Stimulated activated CD4-positive, alpha-beta T cell treated with anti-CD3 and anti-CD28 coated beads, Interleukin-15, amount 100 ng/mL, for 1 hour (primary cell): ENCODE measurements around the gene RIPOR1.

Experiments
- DNase-seq, 2 donors: peaks; one replicate each; pipeline ENCODE4 v3.0.0-alpha.2; 2020; ENCODE audit warnings: low read depth in 1 of 2, low spot score in 1 of 2

The RIPOR1 gene

DNA sequence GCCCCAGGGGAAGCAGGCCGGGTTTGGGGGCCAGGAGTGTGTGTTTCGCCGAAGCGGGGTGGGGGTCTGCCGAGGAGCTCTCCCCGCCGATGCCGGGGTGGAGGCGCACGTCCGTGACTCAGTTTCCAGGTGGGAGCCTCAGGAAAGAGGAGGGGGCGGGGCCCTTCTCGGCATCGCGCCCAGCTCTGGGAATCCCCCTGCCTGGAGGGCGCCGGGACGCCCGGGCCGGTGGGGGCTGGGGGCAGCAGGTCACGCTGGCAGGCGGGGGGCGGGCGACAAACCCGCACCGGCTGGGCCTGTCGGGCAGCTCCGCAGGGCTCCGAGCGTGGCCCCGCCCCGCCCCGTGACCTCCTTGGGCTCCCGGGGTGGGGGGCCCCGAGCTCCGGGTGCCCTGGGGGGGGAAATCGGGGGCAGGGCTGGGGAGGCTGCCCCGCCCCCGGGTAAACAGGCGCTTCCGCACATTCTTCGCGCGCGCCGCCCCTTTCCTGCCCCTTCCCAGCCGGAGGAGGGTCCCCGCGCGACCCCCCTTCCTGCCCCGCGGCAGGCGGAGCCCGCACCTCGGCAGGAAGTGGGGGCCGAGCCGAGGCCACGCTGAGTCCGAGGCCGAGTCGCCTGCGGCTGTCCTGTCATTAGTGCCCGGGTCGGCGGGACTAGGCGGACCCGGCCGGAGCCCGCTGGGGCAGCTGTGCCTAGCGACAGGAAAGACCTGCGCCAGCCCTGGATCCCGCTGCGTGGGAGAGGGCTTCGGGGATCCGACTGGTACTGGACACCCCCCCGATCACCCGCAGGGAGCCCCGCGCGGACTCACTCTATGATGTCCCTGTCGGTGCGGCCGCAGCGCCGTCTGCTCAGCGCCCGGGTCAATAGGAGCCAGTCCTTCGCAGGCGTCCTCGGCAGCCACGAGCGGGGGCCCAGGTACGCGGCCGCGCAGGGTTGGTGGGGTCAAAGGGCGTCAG is 9.3 kb downstream of the RIPOR1 start:
- DNase-seq: peak; percentile 46 to 52

DNA sequence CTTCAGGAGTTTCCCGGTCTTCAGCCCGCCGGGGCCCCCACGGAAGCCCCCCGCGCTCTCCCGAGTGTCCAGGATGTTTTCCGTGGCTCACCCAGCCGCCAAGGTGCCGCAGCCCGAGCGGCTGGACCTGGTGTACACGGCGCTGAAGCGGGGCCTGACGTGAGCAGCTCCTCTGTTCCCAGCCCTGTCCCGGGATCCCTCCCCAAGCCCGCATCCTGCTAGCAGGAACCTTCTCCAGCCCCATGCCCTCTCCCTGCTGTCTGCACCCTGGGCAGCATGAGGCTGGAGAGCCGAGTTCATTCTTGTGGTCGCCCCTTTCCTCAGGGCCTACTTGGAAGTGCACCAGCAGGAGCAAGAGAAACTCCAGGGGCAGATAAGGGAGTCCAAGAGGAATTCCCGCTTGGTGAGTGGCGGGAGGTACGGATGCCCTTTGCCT is 10.1 kb downstream of the RIPOR1 start:
- no peak for DNase-seq

DNA sequence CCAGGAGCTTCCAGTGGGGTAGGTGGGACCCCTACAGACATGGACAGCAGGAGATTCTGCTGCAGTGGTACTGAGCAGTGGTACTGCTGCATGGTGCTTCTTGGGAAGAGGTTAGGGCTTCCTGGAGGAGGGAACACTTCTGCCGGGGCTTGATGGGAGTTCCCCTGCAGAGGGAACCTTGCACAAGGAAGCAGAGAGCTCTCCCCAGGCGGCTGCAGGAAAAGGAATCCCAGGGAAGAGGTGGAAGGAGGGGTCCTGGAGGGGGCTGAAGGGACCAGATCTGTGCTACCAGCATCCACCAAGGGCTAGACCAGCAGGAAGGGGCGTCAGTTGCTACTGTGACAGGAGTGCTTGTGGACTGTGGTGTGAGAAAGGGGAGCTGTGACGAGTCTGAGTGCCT is 10.6 kb downstream of the RIPOR1 start:
- no peak for DNase-seq

DNA sequence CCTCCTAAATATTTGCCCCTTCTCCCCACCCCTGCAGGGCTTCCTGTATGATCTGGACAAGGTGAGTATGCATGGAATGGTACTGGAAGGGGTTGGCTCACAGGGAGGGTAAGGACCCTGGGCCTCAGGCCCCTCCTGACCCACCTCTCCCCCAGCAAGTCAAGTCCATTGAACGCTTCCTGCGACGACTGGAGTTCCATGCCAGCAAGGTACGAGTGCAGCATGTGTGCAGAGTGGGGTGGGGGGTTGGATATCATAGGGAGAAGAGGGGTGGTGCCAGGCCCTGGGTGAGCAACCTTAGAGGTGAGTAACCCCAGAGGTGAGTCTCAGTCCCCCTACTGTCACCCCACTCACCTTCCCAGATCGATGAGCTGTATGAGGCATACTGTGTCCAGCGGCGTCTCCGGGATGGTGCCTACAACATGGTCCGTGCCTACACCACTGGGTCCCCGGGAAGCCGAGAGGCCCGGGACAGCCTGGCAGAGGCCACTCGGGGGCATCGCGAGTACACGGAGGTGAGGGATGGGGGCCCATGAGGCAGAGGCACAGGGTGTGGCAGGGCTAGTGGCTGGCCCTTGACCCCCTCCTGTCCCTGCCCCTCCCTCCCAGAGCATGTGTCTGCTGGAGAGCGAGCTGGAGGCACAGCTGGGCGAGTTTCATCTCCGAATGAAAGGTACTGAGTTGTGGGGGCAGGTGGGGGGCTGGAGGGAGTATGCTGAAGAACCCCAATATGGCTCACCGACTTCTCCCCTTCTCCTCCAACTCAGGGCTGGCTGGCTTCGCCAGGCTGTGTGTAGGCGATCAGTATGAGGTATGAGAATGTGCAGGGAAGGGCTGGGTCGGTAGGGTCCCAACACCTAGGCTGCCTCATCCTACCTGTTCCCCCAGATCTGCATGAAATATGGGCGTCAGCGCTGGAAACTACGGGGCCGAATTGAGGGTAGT is 11.3 kb downstream of the RIPOR1 start:
- DNase-seq: no peak

DNA sequence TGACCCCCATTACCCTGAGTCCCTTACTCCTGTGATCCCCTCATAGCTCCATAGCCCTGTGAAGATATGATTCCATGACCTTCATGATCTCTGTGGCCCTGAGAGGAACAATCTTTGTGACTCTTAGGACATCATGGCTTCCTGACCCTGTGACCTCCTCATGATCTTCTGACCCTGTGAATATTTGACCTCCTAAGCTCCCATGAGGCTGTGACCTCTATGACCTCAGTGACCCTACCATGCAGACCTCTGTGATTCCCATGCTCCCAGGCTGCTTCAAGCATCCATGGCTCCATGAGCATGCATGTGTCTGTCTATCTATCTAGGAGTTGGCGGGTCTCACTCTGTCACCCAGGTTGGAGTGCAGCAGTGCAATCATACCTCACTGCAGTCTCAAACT is 12.1 kb downstream of the RIPOR1 start:
- no peak for DNase-seq

DNA sequence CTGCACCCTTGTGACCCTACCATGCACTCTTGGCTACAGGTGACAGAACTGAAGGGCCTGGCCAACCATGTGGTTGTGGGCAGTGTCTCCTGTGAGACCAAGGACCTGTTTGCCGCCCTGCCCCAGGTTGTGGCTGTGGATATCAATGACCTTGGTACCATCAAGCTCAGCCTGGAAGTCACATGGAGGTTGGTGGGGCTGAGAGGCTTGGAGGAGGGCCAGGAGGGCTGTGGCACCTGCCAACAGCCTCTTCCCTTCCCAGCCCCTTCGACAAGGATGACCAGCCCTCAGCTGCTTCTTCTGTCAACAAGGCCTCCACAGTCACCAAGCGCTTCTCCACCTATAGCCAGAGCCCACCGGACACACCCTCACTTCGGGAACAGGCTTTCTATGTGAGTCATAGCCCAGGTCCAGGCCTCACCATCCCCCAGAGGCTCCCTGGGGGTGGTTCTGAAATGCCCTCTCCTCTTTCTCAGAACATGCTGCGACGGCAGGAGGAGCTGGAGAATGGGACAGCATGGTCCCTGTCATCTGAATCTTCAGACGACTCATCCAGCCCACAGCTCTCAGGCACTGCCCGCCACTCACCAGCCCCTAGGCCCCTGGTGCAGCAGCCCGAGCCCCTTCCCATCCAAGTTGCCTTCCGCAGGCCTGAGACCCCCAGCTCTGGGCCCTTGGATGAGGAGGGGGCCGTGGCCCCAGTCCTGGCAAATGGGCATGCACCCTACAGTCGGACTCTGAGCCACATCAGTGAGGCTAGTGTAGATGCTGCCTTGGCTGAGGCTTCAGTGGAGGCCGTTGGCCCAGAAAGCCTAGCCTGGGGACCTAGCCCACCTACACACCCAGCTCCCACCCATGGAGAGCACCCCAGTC is 13.0 kb downstream of the RIPOR1 start:
- DNase-seq: no peak

DNA sequence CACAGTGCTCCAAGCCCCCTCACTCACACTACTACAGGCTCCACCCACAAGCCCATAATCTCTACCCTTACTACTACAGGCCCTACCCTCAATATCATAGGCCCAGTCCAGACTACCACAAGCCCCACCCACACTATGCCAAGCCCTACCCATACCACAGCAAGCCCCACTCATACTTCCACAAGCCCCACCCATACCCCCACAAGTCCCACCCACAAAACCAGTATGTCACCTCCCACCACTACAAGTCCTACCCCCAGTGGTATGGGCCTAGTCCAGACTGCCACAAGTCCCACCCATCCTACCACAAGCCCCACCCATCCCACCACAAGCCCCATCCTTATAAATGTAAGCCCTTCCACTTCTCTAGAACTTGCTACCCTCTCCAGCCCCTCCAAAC is 13.8 kb downstream of the RIPOR1 start:
- peak in 1 of 2 donors; percentile 51 for DNase-seq

DNA sequence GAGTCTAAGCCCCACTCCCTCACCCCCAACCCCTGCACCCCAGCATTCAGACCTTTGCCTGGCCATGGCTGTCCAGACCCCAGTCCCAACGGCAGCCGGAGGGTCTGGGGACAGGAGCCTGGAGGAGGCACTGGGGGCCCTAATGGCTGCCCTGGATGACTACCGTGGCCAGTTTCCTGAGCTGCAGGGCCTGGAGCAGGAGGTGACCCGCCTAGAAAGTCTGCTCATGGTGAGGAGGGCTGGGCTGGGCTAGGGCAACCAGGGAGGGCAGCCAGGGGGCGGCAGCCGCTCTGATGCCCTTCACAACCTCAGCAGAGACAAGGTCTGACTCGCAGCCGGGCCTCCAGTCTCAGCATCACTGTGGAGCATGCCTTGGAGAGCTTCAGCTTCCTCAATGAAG is 14.4 kb downstream of the RIPOR1 start:
- no peak for DNase-seq

DNA sequence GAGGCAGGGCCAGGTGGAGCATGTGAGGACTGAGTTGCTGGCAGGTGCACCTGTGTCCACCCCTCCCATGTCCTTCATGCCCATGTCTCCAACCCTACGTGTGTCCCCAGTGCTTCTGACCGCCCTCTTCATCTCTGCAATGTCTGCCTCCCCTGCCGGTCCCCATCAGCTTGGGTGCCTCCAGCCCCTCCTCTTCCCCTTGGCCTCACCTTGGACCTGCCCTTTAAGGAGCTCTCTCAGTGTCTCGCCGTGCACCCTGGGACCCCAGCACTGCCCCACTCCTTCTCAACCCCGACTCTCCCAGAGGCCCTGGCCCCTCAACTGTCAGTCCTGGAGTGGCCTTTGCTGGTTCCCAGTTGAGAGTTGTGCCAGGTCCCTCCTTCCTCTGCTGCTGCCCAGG is 15.0 kb downstream of the RIPOR1 start:
- DNase-seq: no peak

DNA sequence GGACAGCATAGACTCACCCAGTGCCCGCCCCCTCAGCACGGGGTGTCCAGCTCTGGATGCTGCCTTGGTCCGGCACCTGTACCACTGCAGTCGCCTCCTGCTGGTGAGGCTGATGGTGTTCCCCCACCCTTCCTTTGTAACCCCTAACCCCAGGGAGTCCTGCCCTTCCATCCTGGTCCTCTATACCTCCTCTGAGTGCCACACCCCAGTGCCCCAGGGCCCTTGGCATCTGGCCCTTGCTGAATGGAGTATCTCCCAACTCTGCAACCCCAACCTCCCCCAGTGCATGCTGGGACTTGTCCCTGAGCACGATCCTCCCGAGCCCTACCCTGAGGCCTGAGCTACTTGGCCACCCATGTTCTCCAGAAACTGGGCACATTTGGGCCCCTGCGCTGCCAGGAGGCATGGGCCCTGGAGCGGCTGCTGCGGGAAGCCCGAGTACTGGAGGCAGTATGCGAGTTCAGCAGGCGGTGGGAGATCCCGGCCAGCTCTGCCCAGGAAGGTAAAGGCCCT is 15.8 kb downstream of the RIPOR1 start:
- no peak for DNase-seq

DNA sequence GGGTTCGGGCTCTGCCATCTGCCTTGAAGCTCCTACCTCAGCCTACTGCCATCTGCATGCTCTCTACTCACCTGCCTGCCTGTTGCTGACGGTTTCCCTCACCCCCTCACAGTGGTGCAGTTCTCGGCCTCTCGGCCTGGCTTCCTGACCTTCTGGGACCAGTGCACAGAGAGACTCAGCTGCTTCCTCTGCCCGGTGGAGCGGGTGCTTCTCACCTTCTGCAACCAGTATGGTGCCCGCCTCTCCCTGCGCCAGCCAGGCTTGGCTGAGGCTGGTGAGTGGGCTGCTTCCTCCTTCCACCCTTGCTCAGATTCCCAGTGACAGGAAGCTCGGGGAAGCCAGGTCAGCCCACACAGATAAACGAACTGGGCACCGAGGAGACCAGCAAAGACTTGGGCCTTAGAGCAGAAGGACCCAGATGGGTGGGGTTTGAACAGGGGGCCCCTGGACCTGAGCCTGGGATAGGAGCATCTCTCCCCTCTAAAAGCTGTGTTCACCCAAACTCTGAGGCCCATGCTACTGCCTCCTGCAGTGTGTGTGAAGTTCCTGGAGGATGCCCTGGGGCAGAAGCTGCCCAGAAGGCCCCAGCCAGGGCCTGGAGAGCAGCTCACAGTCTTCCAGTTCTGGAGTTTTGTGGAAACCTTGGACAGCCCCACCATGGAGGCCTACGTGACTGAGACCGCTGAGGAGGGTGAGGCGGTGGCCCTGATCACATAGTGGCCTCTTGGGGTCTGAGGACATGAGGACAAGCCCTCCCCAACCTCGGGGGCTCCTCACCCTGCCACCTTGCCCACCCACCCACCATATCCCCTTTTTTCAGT is 16.4 kb downstream of the RIPOR1 start:
- DNase-seq: no peak

DNA sequence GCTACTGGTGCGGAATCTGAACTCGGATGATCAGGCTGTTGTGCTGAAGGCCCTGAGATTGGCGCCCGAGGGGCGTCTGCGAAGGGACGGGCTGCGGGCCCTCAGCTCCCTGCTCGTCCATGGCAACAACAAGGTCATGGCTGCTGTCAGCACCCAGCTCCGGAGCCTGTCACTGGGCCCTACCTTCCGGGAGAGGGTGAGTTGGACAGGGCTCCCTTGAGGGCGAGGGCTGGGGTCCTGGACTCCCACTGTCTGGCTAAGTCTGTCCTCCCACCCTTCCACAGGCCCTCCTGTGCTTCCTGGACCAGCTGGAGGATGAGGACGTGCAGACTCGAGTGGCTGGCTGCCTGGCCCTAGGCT is 17.0 kb downstream of the RIPOR1 start:
- DNase-seq: no peak

DNA sequence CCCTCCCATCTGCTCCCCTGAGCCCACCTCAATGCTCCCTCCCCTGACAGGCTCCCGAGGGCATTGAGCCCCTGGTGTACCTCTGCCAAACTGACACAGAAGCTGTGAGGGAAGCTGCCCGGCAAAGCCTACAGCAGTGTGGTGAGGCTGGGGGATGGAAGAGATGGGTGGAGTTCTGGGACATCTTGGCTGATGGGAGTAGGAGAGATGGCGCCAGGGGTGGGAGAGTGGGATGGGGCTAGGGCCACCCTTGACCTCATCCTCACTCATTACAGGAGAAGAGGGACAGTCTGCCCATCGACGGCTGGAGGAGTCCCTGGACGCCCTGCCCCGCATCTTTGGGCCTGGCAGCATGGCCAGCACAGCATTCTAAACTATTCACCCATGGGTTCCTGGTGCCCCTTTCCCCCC is 17.5 kb downstream of the RIPOR1 start:
- DNase-seq: no peak

DNA sequence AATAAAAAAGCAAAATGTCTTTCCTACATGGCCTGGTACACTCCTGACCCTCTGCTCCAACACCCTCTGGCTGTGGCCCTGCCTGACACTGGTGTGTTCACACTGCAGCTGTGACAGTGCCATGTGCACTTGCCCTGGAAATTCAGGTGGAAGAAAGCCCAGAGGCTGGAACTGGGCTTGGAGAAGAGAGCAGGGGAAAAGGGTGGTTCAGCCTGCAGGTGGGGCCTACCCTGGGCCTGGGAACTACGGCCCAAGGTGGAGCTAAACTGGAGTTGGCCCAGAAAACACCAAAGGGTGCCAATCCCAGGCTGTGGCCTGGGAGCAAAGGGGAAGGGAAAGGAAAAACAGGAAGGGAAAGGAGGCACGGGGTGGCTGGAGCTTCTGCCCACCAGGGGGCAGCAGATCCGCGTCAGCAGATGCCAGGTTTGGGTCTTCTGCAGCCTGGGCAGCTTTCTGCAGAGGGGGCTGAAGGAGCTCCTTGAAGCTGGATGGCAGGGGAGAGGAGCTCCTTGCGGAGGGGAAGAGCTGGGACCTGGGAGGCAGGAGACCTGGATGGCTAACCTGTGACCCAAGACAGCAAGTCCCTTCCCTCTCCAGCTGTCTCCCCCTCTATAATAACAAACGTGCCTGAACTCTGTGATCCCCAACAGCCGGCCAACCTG is 18.3 kb downstream of the RIPOR1 start:
- peak; percentile 58 to 63 for DNase-seq

DNA sequence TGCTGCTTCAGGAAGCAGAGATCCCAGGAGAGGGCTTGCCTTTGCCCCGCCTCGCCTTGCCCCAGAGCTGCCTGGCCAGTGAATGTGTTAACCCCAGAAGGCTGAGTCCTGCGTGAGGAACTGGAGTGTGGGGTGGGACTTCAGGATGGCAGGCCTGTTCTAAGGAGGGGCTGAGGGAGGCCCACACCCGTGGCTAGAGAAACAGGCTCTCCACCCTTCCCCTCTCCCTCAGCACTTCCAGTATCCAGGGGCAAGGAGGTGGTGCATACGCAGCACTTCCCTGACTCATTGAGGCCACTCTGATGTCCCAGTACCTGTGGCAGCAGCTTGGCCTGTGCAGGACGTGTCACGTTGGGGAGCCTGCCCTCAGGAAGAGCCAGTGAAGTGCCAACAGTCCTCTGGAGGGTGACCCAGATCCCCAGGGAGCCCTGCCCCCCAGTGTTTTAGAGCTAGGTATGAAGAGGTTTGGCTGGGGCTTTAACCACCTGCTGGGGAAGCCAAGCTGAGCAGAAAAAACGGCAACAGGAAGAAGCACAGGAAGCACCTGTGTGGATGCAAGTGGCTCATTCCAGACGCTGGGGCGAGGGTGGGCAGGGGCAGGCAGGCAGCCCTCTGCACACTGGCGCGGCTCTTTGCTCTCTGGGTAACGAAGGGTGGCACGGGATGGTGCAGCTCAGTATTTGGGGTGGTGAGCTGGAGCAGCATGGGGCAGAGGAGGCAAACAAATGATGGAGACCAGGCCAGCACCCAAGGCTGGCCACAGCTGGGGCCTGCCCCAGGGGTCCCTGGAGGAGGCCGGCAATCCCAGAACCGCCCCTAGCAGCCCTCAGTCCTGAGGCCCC is 19.0 kb downstream of the RIPOR1 start:
- DNase-seq: no peak

DNA sequence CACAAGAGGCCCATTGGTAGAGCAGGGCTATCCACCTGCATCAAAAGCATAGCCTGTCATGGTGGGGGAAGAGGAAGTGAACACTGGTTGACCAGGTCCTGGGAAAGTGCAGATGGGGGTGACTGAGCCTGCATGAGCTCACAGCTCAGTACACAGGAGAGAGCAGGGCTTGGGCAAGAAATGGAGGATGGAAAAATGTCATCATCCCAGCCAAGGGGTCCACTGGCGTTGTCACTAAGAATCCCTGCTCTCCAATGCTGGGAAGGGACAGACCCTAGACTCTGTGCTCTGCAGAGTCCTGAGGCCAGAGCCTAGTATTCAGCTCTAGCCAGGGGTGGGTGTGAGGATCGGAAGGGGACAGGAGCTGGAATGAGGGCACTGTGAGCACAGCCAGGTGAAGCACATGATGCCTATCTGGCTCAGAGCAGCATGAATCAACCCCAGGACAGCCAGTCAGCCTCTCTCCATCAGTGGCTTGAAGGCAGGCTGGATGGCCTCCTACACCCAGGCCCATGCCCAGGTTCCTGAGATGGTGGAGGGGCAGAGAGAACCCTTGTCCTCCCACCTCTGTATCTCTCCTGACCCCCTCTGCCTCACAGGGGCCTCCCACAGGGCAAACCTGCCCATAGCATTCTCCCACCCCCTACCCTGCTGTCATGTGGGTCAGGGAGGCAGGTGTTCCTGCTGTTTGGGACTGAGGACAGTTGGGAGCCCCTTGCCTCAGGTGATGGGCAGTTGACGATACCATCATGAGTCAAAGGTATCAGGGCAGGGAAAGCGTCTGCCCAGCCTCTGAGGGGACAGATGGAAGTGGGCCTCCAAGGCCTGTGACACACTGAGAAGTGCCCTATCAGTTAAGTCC is 19.9 kb downstream of the RIPOR1 start:
- DNase-seq: no peak

DNA sequence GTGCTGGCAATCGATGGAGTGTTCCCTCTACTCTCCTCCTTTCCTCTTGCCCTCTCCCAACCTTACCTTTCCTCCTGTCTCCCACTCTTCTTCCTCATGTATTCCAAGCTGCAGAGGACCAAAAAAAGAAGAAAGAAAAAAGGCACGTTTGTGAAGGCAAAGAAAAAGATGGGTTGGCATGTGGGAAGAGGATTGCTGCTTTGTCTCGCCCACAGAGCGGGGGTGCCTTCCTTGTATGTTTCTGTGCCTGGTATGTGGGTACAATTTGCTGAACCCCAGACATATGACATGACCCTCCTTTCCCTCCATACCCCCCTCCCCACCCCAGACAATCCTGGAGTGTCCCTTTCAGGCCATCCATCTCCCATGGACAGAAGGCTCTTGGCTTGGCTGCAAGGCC is 20.6 kb downstream of the RIPOR1 start:
- no peak for DNase-seq

DNA sequence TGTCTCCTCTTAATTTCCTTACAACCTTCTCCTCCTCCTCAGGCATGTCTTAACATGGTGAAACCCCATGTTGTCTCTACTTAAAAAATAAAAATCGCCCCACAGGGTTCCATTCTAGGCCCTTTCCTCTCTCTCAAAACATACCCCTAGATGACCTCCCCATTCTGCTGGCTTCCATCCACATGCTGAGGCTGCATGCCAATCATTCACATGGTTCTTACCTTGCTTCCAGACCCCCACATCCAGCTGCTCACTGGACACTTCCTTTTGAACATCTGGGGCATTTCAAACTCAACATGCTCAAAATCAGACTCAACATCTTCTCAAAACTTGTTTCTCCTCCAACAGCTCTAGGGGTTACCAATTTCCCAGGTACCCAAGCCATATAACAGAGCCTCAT is 21.3 kb downstream of the RIPOR1 start:
- DNase-seq: no peak
